Breast epithelium (tissue), 3 donors: ENCODE data around the gene SMCO4.

Source experiments
- POLR2A ChIP-seq: fragments of 450-650 bp; IDR thresholded peaks from one replicate; pipeline ENCODE4 v1.6.1; 2016; ENCODE audit warnings: antibody characterized with exemption, mild to moderate bottlenecking, moderate library complexity
- POLR2AphosphoS5 ChIP-seq, 3 donors: sonication (generic); formaldehyde crosslinking; IDR thresholded peaks; one replicate each; pipeline ENCODE4 v1.6.1; 2017; ENCODE audit warnings: antibody characterized with exemption in 3 of 3
- TF ChIP-seq, protein P1 (sequence below), 3 donors: fragments of 450-650 bp; IDR thresholded peaks; one replicate each; pipeline ENCODE4 v1.5.1; 2016 to 2017; ENCODE audit warnings: antibody characterized with exemption in 3 of 3, mild to moderate bottlenecking in 3 of 3, moderate library complexity in 3 of 3

DNA sequence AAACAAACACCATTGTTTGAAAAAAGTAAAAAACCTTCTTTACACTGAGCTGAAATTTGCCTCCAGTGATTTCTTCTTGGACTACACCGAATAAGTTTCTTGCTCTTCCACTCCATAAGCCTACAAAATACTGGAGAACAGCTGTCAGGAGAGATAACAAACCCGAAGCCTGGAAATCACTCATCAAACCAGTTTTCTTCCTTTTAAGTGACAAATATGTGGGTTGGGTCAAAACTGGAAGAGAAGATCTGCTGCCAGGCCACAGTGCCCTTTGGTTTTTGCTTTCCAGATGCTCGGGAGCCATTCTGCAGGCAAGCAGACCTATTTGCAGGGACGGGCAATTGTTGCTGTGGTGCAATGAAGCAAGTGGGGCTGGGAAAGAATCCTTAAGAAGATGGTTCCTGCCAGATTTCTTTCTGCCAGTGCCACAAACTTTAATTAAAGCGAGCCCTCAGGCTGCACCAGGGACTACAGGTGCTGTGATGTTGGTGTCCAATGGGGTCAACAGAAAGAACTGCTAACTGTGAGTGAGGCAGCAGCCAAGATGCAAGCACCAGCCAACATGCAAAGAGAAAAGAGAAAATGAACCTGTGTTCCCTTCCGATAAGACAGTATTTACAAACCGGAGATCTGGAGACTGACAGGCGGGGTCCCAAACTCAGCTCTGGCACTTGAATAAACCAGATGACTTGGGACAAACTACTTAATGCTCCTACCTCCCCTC lies 44.8 kb upstream of the SMCO4 start:
- no peak for TF ChIP-seq POLR2A
- TF ChIP-seq, protein P1, sequence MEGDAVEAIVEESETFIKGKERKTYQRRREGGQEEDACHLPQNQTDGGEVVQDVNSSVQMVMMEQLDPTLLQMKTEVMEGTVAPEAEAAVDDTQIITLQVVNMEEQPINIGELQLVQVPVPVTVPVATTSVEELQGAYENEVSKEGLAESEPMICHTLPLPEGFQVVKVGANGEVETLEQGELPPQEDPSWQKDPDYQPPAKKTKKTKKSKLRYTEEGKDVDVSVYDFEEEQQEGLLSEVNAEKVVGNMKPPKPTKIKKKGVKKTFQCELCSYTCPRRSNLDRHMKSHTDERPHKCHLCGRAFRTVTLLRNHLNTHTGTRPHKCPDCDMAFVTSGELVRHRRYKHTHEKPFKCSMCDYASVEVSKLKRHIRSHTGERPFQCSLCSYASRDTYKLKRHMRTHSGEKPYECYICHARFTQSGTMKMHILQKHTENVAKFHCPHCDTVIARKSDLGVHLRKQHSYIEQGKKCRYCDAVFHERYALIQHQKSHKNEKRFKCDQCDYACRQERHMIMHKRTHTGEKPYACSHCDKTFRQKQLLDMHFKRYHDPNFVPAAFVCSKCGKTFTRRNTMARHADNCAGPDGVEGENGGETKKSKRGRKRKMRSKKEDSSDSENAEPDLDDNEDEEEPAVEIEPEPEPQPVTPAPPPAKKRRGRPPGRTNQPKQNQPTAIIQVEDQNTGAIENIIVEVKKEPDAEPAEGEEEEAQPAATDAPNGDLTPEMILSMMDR (IDR thresholded peaks at IDR 0.05), result no peak
- no peak for TF ChIP-seq POLR2AphosphoS5 (IDR thresholded peaks at IDR 0.05)
